Neuronal stem cell (in vitro differentiated cells): Measurements from ENCODE around the gene SLC25A10.
A peak's percentile ranks its signal among the peaks of the same experiment; 100 is the strongest.

ENCODE experiments used
- DNase-seq: peaks from one replicate; pipeline ENCODE4 v3.0.0-alpha.2; 2013; ENCODE audit warnings: low spot score
- H2AFZ ChIP-seq: one replicate; pipeline ENCODE4 v1.6.1; 2013; ENCODE audit warnings: mild to moderate bottlenecking, low read length, inconsistent platforms
- H2AK5ac ChIP-seq: 2 replicates; pipeline ENCODE4 v1.6.1; 2013; ENCODE audit warnings: low read depth, mild to moderate bottlenecking, inconsistent platforms, low read length, moderate library complexity, mixed read lengths
- H2BK120ac ChIP-seq: 2 replicates; pipeline ENCODE4 v1.6.1; 2013; ENCODE audit warnings: low read depth, mild to moderate bottlenecking, inconsistent platforms, low read length, moderate library complexity, mixed read lengths
- H2BK12ac ChIP-seq: one replicate; pipeline ENCODE4 v1.6.1; 2013; ENCODE audit warnings: low read length, inconsistent platforms
- H2BK15ac ChIP-seq: 2 replicates; pipeline ENCODE4 v1.6.1; 2013; ENCODE audit warnings: mild to moderate bottlenecking, low read length, inconsistent platforms, mixed read lengths
- H2BK5ac ChIP-seq: one replicate; pipeline ENCODE4 v1.6.1; 2013; ENCODE audit warnings: inconsistent platforms, mild to moderate bottlenecking, low read length, moderate library complexity
- H3K14ac ChIP-seq: one replicate; pipeline ENCODE4 v1.6.1; 2013; ENCODE audit warnings: low read length, inconsistent platforms
- H3K18ac ChIP-seq: 2 replicates; pipeline ENCODE4 v1.6.1; 2013; ENCODE audit warnings: low read length, inconsistent platforms
- H3K23ac ChIP-seq: 2 replicates; pipeline ENCODE4 v1.6.1; 2013; ENCODE audit warnings: low read depth, mild to moderate bottlenecking, mixed read lengths, low read length, inconsistent platforms; ENCODE audit not compliant: poor library complexity
- H3K27ac ChIP-seq: replicated peaks from 3 replicates; pipeline ENCODE4 v1.5.1; 2013; ENCODE audit warnings: low read length, inconsistent platforms
- H3K27me3 ChIP-seq, 3 experiments: 2 replicates each; pipeline ENCODE4 v1.6.1; 2013; ENCODE audit warnings: low read length in 3 of 3, mild to moderate bottlenecking in 2 of 3, inconsistent platforms in 1 of 3, low read depth in 1 of 3, mixed read lengths in 1 of 3, moderate library complexity in 1 of 3; ENCODE audit not compliant: control insufficient read depth in 3 of 3, insufficient read depth in 3 of 3
- H3K36me3 ChIP-seq, 2 donors: replicated peaks in 1 of 2; 2 replicates each; pipeline ENCODE4 v1.6.1; 2013; ENCODE audit warnings: low read length in 2 of 2; ENCODE audit not compliant: control insufficient read depth in 2 of 2, insufficient read depth in 2 of 2
- H3K4ac ChIP-seq: 2 replicates; pipeline ENCODE4 v1.6.1; 2013; ENCODE audit warnings: inconsistent platforms, mild to moderate bottlenecking, low read length, moderate library complexity
- H3K4me1 ChIP-seq, 2 donors: 1 replicate in 1 of 2; 2 replicates in 1 of 2; pipeline ENCODE4 v1.6.1; 2013; ENCODE audit warnings: low read length in 2 of 2, low read depth in 1 of 2; ENCODE audit not compliant: control insufficient read depth in 2 of 2, insufficient read depth in 1 of 2
- H3K4me2 ChIP-seq: one replicate; pipeline ENCODE4 v1.6.1; 2013; ENCODE audit warnings: mild to moderate bottlenecking, low read length, inconsistent platforms; ENCODE audit not compliant: insufficient read depth, poor library complexity, severe bottlenecking
- H3K4me3 ChIP-seq, 2 donors: 2 replicates each; pipeline ENCODE4 v1.5.1; 2013; ENCODE audit warnings: low read length in 2 of 2, mild to moderate bottlenecking in 2 of 2, inconsistent platforms in 1 of 2, moderate library complexity in 1 of 2
- H3K79me1 ChIP-seq: one replicate; pipeline ENCODE4 v1.6.1; 2013; ENCODE audit warnings: low read depth, mild to moderate bottlenecking, inconsistent platforms, low read length, moderate library complexity
- H3K9ac ChIP-seq: one replicate; pipeline ENCODE4 v1.6.1; 2013; ENCODE audit warnings: mild to moderate bottlenecking, low read depth, low read length, inconsistent platforms; ENCODE audit not compliant: poor library complexity
- H3K9me3 ChIP-seq, 2 donors: replicated peaks in 1 of 2; 2 replicates each; pipeline versions ENCODE3 to v1.6.1; 2013; ENCODE audit warnings: low read length in 2 of 2, mild to moderate bottlenecking in 2 of 2, inconsistent platforms in 1 of 2, low read depth in 1 of 2, mixed read lengths in 1 of 2, moderate library complexity in 1 of 2; ENCODE audit not compliant: control insufficient read depth in 2 of 2, insufficient read depth in 1 of 2
- H4K8ac ChIP-seq: one replicate; pipeline ENCODE4 v1.6.1; 2013; ENCODE audit warnings: low read depth, mild to moderate bottlenecking, inconsistent platforms, low read length, moderate library complexity
- H4K91ac ChIP-seq: one replicate; pipeline ENCODE4 v1.6.1; 2013; ENCODE audit warnings: low read length, low read depth, mild to moderate bottlenecking, inconsistent platforms; ENCODE audit not compliant: poor library complexity
- WGBS, 2 donors: extraction: QIAGEN DNeasy Blood & Tissue Kit; methylation state at CpG; one replicate each; pipeline ENCODE4 v1.1.7; 2013; ENCODE audit warnings: missing lambda C conversion rate in 2 of 2, mixed read lengths in 1 of 2; ENCODE audit not compliant: insufficient read length in 2 of 2, insufficient replicate concordance in 1 of 2; ENCODE audit errors: extremely low coverage in 2 of 2; 5-methylcytosine and 5-hydroxymethylcytosine counted together

Gene SLC25A10

GRCh38 chr17:81687770-81688541 lies 24.1 kb upstream of the SLC25A10 start:
- H2AK5ac ChIP-seq = no peak overlapping the region
- H4K8ac ChIP-seq = no peak overlapping the region
- H3K4me1 ChIP-seq = peaks cover 4 to 8% of the 10 kb centered on the region in 2 donors
- peak overlapping the region in 1 of 2 donors; percentile 15 for H3K4me3 ChIP-seq
- H2BK12ac ChIP-seq = no peak overlapping the region
- H3K27ac ChIP-seq = no peak overlapping the region
- H2BK15ac ChIP-seq = no peak overlapping the region
- H3K27me3 ChIP-seq = no peaks in the 10 kb centered on the region
- no peak overlapping the region for H3K14ac ChIP-seq
- H3K18ac ChIP-seq = no peak overlapping the region
- H3K36me3 ChIP-seq = peaks cover 49 to 79% of the 10 kb centered on the region in 2 donors
- peak overlapping the region; percentile 73 for H3K23ac ChIP-seq
- no peak overlapping the region for H2AFZ ChIP-seq
- H4K91ac ChIP-seq = peak overlapping the region; percentile 85
- no peaks in the 10 kb centered on the region for H3K9me3 ChIP-seq
- no peak overlapping the region for H3K9ac ChIP-seq
- H3K79me1 ChIP-seq = peaks cover 31% of the 10 kb centered on the region
- WGBS, 2 donors = no CpG with 5 or more reads among the region's 41 CpGs
- H3K4ac ChIP-seq = no peak overlapping the region
- no peak overlapping the region for H3K4me2 ChIP-seq
- H2BK120ac ChIP-seq = no peak overlapping the region
- H2BK5ac ChIP-seq = no peak overlapping the region
- DNase-seq = no peak

- no peak overlapping the region for H2BK12ac ChIP-seq
- DNase-seq = no peak
- peaks cover 27% of the 10 kb centered on the region for H3K79me1 ChIP-seq
- no peak overlapping the region for H2BK5ac ChIP-seq
- H3K18ac ChIP-seq = no peak overlapping the region
- no peak overlapping the region for H3K27ac ChIP-seq
- H3K36me3 ChIP-seq = peaks cover 54 to 84% of the 10 kb centered on the region in 2 donors
- peak overlapping the region in 1 of 2 donors; percentile 58 for H3K4me3 ChIP-seq
- no peak overlapping the region for H2AFZ ChIP-seq
- H3K4me2 ChIP-seq = no peak overlapping the region
- no peak overlapping the region for H3K4ac ChIP-seq
- no peak overlapping the region for H4K8ac ChIP-seq
- H2BK15ac ChIP-seq = no peak overlapping the region
- peak overlapping the region; percentile 73 for H3K23ac ChIP-seq
- H3K9me3 ChIP-seq = no peaks in the 10 kb centered on the region
- WGBS, 2 donors = no CpG with 5 or more reads among the region's 14 CpGs
- peaks cover 4 to 8% of the 10 kb centered on the region in 2 donors for H3K4me1 ChIP-seq
- no peak overlapping the region for H2BK120ac ChIP-seq
- peak overlapping the region; percentile 70 for H3K9ac ChIP-seq
- no peak overlapping the region for H4K91ac ChIP-seq
- H2AK5ac ChIP-seq = no peak overlapping the region
- no peaks in the 10 kb centered on the region for H3K27me3 ChIP-seq
- no peak overlapping the region for H3K14ac ChIP-seq
These were observed 23.5 kb upstream of the SLC25A10 start for GRCh38 chr17:81688616-81689015.

- Histone ChIP-seq H2AK5ac (no peak overlapping the region), H2BK120ac (no peak overlapping the region), H4K8ac (no peak overlapping the region), H3K79me1 (peaks cover 18% of the 10 kb centered on the region), H2AFZ (no peak overlapping the region), H3K4me1 (peaks cover 0 to 2% of the 10 kb centered on the region in 2 donors), H3K4me2 (no peak overlapping the region), H3K4me3 (no peak overlapping the region), H2BK12ac (no peak overlapping the region), H3K18ac (no peak overlapping the region), H3K27ac (no peak overlapping the region), H2BK15ac (no peak overlapping the region), H3K36me3 (peaks cover 63 to 98% of the 10 kb centered on the region in 2 donors), H3K14ac (no peak overlapping the region), H4K91ac (no peak overlapping the region), H3K9ac (no peak overlapping the region), H2BK5ac (no peak overlapping the region), H3K23ac (no peak overlapping the region), H3K4ac (no peak overlapping the region), H3K27me3 (no peaks in the 10 kb centered on the region), H3K9me3 (no peaks in the 10 kb centered on the region)
- no peak for DNase-seq
- no CpG with 5 or more reads among the region's 18 CpGs for WGBS, 2 donors
These were observed 22.0 kb upstream of the SLC25A10 start for GRCh38 chr17:81690066-81690465.

- Histone ChIP-seq H3K4ac (no peak overlapping the region), H3K4me1 (no peaks in the 10 kb centered on the region), H3K27ac (no peak overlapping the region), H3K9ac (no peak overlapping the region), H3K27me3 (no peaks in the 10 kb centered on the region), H2BK12ac (no peak overlapping the region), H3K18ac (no peak overlapping the region), H4K8ac (no peak overlapping the region), H3K4me2 (no peak overlapping the region), H2BK120ac (no peak overlapping the region), H2AK5ac (no peak overlapping the region), H3K79me1 (peaks cover 14% of the 10 kb centered on the region), H4K91ac (no peak overlapping the region), H2BK5ac (no peak overlapping the region), H3K23ac (no peak overlapping the region), H3K9me3 (no peaks in the 10 kb centered on the region), H2AFZ (no peak overlapping the region), H3K14ac (no peak overlapping the region), H3K4me3 (no peak overlapping the region), H2BK15ac (no peak overlapping the region), H3K36me3 (peaks cover 68 to 98% of the 10 kb centered on the region in 2 donors)
- no peak for DNase-seq
- no CpG with 5 or more reads among the region's 17 CpGs for WGBS, 2 donors
These were observed 21.5 kb upstream of the SLC25A10 start for GRCh38 chr17:81690549-81690948.
